HG02973 (cell line): ENCODE measurements around the gene SEMA3B.

ENCODE experiments used
- ATAC-seq: cut with Tn5 transposase; IDR thresholded peaks from one replicate; pipeline ENCODE4 v1.9.1; 2021; ENCODE audit warnings: moderate library complexity; ENCODE audit not compliant: unreplicated experiment

SEMA3B gene

DNA sequence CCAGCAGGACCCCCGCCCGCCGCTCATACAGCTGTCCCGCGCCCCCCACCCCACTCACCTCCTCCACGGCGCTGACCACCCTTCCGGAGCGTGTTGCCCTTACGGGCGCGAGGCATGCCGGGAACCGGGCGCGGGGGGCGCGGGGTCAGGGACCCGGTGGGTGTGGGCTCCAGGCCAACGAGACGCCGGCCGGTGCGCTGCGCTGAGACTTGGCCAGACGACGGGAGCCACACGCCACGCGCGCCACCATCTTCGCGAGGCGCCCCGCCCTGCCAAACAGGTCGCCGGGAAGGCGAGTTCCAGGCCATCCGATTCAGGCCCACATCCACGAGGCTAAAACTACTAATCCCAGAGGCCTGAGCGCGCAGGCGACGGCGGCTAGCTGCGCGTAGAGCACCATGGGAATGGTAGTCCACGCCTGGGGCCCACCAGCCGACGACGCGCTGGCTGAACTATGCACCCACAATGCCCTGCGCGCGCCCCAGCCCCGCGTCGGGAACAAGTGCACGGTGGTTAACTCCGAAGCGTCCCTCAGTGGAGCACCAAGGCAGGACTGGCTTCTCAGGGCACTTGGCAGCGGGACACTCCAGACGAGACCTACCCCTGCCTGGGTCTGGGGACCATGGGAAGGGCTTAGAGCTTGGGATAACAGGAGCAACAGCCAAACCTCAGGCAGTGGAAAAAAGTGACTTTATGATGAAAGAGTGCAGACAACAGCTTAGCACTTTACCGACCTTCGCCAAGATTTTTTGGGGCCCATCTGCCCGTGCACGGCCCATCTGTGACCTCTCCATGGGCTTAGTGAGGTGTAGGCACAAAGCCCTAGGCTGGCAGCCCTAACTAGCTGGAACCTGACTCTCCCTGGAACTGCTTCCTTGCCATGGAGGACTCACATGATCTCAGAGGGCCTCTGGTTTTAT is 23.5 kb downstream of the SEMA3B start, which contains the start of gene IFRD2:
Gene IFRD2, minus strand, starts transcription at position 271 of the 920 bp plus-strand sequence. Its CDS starts 155 bp downstream, at position 116.
- peak; percentile 93 for ATAC-seq

DNA sequence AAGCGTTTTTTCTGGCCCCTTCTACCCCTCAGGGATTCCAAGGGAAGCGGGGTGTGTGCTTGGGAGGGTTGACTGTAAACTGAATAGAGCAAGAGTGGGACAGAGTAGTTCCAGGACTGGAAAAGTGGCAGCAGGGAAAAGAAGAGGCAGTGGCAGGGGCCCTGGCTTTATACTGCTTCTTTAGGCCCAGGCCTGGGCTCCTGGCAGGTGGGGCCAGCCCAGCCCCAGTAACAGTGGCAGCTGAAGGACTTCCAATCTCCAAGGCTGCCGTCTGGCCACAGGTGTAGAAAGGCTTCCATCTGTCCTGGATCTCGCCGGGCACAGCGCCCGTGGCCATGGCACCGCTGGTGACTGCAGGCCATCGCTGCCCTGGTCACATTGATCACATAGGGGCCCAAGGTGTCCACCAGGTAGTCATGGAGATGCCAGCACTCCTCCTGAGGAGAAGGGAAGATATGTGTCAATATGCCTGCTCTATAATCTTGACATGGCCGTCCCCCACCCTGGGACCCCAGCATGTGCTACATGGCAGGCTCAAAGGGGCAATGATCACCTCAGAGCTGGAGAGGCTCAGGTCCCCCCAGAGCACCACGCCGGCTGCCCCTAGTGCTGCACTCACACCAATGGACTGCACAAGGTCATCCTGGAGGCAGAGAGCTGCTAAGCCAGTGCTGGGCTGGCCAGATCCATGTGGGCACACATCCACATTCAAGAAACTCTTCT is 24.3 kb downstream of the SEMA3B start:
- no peak for ATAC-seq

DNA sequence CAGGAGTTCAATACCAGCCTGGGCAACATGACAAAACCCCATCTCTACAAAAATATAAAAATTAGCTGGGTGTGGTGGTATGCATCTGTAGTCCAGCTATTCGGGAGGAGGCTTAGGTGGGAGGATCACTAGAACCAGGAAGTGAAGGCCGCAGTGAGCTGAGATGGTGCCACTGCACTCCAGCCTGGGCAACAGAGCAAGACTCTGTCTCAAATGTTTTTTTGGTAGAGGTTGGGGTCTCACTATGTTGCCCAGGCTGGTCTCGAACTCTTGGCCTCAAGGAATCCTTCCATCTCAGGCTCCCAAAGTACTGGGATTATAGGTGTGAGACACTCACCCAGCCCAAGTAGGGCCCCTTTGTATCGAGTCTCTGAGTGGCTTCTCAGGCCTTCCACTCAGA is 25.1 kb downstream of the SEMA3B start:
- ATAC-seq: no peak

DNA sequence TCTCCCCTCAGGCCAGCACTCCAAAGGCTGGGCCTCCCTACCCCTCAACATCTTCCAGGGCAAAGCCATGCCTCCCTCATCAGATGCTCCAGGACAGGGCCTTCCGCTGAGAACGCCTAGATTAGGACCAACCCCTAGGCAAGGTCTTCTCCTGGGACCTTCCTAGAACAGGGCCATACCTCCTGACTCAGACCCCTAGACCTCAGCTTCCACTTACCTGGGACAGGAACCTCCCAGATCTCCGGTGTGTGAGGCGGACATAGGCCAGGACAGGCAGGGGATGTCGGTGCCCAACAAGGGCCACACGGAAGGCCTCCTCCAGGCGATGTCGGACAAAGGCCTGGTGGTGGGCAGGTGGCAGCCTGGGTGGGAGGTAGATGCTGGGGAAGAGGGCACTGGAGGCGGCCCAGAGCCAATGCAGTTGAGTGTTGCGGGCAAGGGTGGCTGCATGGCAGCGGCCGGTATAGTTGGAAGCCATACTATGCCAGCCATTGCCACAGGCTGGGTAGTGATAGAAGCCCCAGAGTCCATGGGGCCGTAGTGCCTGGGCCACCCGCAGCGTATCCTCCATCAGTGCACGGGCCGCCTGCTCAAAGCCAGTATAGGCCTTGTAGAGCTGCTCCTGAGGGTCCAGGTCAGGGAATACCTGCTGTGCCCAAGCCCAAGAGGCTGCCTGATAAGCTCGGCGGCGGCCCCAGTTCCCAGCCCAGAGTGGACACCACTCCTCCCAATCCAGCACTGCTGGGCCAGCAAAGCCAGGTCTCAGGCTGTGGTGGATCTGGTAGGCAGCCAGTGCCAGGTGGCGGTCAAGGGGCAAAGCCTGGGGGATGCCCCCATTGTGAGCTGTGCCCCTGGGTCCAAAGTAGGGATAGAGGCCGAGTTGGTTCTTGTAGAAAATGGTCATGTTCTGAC is 25.8 kb downstream of the SEMA3B start:
- no peak for ATAC-seq

DNA sequence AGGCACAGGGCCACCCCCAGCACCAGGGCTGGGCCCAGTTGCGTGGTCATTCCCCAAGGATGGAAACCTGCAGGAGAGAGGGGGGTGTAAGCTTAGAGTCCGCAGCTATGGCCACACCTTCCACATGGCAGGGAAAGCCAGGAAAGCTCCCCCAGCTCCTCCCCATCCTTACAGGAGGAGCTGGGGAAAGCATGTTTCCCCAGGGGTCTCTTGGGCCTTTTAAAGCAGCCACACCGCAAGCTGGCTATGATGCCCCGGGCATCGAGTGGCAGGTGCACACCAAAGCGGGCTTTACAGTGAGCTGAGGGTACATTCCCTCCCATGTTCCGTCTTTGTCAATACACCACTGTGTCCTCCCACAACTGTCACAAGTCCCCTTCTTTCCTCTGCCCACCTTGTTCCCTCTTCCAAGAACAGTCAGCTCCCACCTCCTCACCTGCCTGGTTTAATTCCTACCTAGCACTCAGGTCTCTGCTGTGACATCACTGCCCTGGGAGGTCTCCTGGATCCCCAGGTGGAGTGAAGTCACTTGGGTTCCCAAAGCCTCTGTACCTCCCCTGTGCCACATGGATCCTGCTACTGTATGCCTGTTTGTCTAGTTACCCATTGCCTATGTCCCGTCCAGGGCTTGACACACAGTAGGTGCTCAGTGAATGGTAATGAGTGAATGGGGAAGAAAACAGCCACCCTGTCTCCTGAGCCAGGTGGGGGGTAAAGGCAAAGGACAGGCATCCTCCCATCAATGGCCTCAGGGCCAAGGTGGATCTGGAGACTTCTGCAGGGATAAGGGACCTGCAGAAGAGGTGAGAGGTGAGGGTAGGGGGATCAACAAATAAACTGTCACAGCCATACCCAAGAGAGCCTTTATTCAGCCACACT is 26.8 kb downstream of the SEMA3B start:
- no peak for ATAC-seq

DNA sequence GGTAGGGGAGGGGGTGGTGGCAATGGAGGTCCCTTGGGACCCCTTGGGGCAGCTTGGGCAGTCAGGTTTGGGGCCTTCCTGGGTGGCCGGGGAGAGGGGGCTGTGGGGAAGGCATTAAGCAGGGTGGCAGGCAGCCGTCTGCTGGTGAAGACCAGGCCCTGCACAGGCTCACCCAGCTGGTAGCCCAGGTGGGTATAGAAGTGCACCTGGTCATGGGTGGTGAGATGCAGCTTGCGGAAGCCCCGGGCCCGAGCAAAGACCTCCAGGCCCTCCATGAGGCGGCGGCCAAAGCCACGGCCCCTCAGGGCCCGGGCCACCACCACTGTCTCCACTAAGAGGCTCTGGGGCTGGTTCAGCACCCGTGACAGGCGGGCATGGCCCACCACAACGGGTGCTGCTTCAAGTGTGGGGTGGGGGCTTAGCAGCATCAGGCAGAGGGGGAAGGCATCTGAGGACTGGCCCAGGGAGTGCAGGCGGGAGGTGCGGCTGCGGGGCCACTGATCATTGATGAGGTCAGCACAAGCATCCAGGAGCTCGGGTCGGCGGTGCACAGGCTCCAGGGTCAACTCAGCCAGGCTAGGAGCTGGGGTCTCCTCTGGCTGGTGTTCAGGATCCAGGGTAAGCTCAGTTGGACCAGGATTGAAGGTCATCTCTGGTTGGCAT is 27.9 kb downstream of the SEMA3B start:
- no peak for ATAC-seq

DNA sequence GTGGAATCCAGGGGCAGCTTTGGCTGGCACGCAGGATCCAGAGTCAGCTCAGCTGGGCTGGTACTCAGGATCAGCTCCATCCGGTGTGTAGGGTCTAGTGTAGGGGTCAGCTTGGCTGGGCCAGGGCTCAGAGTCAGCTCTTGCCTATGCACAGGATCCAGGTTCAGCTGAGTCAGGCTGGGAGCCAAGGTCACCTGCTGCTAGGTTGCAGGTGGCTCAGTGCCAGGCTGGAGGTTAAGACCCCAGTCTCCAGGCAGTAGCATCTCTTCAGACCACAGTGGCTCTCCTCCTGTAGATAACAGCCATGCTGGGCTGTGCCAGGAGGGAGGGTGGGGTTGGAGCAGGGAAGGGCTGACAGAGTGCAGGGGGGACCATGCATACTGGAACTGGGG is 28.4 kb downstream of the SEMA3B start:
- ATAC-seq: no peak

DNA sequence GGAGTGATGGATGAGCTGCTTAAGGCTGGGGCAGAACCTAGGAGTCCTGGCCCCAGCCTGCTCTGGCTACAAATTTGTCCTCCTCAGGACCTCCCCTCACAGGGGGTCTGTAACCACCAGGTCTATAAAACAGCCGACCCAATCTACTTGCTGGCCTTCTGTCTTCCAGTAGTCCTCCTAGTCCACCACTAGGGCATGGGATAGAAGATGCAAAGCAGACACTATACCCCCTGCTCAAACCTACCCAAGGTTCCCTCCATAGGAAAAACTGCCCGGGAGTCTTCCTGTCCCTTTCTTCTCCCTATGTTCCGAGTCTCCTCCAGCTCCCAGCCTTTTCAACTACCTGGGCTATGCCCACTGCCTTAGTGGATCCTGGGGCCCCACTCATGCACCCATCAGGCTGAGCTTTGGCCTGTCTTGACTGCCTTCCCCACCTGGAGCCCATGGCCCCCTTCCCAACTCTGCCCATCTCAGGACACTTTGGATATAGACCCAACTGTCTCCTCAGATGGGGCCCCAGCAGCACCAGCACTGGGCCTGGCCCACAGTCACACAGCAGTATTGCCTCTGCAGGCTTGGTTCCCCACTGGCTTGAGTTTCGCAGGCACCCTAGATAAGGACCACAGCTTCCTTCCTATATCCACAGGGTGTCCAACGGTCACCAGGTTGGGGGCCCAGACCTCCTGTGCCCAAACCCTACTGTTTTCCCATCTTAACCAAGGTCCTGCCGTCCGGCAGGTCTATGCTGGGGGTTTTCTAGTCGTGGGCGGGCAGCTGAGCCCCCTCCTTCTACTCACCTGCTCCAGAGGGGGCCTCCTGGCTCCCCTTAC is 29.2 kb downstream of the SEMA3B start:
- no peak for ATAC-seq

DNA sequence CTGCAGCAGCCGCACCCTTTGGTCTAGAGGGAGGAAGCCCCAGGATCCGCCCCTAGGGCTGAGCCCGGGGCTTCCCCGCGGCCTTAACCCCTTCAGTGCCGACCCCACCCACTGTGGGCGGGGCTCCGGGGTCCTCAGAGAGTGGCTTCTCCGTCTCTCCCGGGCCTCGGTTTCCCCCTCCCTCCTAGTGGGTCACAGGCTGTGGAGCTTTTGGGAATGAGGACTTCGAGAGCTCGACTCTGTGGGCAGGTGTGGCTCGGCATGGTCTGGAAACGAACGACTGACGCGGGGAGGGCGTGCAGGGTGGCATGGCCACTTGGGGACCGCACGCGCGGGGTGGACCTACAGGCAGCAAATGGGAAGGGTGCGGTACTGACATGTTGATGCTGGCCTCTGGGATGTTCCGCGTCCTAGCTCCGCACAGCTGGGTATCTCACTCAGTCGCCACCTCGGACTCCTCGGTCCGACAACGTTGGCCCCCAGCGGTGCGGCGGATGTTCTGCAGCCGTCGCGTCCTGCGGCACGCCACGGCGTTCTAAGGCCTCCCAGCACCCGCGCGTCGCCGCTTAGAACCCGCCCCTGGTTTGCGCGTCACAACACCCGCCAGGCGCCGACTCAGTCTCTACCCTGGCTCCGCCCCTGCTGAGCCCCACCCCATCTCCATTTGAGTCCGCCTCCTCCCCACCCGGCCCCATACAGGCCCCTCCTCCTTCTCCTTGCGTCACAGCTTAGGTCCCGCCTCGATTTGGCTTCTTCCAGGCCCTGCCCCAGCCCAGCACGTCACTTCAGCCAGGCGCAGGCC is 30.1 kb downstream of the SEMA3B start, which contains the start of the genes HYAL3 and NAA80:
Gene HYAL3, minus strand, starts transcription at position 570 of the 802 bp plus-strand sequence. CDS start 3,803 bp downstream, outside the sequence.
Gene NAA80, minus strand, starts transcription at position 570 of the 802 bp plus-strand sequence. CDS start 1,942 bp downstream, outside the sequence.
- ATAC-seq: peak; percentile 82

DNA sequence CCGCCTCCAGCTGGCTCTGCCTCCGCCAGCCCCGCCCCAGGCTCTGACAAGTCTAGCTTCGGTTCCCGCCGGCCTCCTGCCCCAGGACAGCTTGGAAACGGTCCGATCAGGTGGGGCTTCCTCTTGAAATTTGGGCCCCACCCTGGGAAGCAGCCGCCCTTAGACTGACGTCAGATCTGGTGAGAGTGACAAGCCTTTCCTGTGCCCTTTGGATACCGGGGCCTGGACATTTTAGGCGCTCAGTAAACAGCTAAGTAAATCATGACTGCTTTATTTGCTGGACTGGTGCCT is 30.6 kb downstream of the SEMA3B start:
- ATAC-seq: no peak

DNA sequence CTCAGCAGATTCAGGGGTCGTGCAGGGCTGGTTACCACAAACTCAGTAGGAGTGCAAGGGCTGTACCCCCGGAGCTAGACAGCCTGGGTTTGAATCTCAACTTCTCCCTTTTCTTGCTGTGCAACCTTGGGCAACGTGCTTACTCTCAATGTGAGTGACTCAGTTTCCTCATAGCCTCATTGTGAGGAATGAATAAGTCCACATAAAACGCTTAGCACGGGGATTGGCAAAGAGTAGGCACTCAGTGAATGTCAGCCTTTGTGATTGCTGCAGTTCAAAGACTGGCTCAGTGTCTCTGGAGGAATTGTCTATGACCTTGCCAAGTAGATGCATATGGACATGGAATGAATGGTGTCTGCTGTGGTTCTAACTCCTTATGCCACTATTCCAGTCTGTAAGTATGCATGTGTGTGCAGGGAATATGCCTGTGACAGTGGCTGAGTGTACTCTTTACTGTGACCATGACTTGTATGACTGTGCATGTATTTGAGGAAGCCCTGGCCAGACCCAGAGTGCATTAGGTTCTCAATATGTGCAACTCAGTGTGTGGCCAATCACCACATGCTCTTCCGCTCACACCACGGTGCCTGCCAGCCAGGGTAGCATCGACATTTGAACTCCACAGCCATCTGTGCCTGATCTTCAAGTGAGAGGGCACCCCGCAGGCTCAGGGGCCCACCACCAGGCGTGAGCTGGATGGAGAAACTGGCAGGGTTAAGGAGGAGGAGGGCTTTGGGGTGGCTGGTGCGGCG is 31.2 kb downstream of the SEMA3B start:
- ATAC-seq: no peak

DNA sequence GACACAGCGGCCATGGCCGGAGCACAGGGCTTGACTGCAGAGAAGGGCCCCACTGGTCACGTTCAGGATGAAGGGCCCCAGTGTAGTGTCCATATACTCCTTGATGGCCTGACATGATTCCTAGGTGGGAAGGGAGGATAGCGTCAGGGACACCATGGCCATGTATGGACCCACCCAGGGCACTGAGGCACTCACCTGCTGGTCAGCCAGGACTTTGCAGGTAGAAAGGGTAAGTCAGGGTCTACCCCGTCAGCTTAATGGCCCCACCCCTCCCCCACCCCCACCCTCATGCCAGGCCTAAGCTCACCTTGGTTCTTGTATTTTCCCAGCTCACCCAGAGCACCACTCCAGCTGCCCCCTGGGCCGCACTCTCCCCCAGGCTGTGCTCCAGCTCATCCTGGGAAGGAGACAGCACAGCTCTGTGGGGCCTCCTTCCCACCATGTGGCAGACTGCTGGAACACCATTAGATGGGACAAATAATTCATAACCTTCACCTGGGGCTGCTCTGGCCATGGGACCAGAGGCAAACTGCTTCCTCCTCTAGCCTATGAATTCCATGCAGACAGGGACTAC is 31.8 kb downstream of the SEMA3B start:
- ATAC-seq: no peak

DNA sequence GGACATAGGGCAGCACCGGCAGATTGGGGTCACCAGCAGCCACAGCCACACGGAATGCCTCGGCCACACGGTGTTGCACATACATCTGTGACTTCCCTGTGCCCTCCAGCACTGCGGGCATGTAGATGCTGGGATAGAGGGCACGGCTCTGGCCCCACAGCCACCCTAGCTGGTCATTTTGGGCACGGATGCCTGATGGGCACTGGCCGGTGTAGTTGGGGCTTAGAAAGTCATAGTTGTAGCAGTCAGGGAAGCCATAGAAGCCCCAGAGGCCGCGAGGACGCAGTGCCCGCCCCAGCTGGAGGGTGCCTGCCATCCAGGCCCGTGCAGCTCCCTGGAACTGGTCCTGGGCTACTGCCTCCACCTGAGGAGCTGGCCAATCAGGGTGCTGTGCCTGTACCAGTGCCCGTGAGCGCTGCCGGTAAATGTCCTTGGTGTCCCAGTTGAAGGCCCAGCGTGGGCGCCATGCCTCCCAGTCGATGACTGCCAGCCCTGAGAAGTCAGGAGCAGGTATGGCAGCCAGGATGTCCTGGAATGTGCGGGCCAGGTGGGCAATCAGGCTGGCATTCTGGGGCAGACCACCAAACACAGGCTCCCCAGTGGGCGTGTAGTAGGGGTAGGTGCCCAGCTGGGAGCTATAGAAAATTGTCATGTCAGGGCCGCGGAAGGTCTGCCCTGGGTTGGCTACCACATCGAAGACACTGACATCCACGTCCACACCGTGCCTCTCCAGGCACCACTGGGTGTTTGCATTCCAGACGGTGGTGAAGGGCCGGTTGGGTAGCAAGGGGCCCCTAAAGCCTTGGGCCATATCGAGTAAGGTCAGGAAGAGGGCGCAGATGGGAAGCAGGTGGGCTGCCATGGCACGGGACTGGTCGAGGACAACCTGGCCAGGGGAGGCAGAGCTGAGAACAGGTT is 33.4 kb downstream of the SEMA3B start:
- ATAC-seq: no peak

DNA sequence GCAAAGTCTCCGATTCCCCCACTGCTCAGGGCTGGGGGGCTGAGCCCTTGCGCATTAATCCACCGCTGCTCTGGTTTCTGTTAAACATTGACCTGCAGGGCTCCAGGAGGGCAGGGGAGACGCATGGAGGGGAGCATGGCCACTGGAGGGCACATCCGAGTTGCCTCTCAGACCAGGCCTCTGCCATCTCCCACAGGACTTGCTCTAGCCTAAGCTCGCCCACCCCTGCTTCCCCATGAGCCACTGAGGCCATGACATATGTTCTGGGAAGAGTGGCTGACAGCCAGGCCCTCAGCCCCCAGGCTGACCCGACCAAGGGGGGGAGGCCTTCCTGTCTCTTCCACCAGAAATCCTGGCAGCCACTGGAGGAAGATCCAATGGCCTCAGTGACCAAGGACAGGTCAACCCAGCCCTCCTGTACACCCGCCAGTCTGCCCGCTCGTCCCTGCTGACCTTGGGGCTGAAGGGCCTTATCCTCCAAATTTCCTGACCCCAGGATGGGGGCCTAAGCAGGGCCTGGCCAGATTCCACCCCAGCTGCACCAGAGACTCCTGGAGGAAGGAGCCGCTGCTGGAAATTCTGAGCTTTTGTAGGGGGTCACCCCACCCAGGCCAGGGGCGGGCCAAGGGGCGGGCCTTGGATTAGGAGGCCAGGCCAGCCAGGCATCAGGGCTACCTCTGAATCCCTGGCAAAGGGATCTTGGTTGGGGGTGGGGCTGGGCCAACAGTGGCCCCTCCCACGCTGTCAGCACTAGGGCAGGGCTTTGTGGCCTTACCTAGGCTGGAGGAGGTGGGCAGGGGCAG is 34.3 kb downstream of the SEMA3B start, which contains the start of gene HYAL1:
Gene HYAL1, minus strand, starts transcription at position 562 of the 803 bp plus-strand sequence. CDS start 618 bp downstream, outside the sequence.
- ATAC-seq: no peak

DNA sequence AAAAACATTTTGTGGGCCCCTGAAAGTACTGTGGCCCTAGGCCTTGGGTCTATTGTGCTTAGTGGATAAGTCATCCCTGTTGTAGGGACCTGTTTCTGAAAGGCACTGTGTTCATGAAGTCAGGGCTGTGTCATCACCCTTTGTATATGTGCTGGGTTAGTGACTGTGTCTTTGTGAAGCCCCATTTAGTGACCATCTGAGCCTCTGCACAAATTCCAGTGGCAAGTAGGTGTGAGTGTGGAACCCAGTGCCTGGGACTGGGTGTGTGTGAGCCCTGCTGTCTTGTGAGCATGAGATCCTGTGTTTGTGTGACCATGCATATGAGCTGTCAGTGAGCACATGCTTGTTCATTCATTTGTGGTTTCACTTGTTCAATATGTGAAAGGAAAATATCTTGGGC is 35.7 kb downstream of the SEMA3B start:
- ATAC-seq: no peak
